LNCaP clone FGC (cell line): ENCODE data around the gene EFNA5.

Experiments used
- DNase-seq: peaks from one replicate; pipeline ENCODE4 v3.0.0-alpha.2; 2011; ENCODE audit warnings: low read depth
- H3K4me3 ChIP-seq: 2 replicates; pipeline ENCODE4 v1.5.1; 2011; ENCODE audit warnings: mild to moderate bottlenecking, low read depth, low read length, control low read depth
- TF ChIP-seq, protein P1 (sequence below): IDR thresholded peaks from 2 replicates; pipeline ENCODE4 v1.5.1; 2012; ENCODE audit warnings: mild to moderate bottlenecking; ENCODE audit not compliant: control insufficient read depth, insufficient read depth; ENCODE audit errors: extremely low read depth

EFNA5 gene

DNA sequence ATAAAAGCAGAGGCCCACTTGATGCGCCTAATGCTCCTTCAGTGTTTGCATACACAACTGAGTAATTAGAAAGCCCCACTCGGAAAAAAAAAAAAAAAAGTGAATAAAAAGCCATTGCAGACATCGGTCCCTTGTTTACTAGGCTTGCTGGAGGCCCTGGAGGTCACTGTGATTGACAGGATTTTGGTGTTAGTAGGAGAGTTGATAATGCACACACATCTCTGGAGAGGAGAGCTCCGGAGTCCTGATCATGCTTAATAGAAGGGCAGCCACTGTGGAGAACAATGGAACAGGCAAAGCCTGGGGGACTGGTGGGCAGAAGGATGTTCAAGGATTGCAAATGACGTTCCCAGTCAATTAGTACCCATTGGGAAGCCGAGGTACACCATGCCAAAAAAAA, 152.5 kb downstream of the EFNA5 start:
- H3K4me3 ChIP-seq, result no peak overlapping the region
- TF ChIP-seq, protein P1, sequence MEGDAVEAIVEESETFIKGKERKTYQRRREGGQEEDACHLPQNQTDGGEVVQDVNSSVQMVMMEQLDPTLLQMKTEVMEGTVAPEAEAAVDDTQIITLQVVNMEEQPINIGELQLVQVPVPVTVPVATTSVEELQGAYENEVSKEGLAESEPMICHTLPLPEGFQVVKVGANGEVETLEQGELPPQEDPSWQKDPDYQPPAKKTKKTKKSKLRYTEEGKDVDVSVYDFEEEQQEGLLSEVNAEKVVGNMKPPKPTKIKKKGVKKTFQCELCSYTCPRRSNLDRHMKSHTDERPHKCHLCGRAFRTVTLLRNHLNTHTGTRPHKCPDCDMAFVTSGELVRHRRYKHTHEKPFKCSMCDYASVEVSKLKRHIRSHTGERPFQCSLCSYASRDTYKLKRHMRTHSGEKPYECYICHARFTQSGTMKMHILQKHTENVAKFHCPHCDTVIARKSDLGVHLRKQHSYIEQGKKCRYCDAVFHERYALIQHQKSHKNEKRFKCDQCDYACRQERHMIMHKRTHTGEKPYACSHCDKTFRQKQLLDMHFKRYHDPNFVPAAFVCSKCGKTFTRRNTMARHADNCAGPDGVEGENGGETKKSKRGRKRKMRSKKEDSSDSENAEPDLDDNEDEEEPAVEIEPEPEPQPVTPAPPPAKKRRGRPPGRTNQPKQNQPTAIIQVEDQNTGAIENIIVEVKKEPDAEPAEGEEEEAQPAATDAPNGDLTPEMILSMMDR, result no peak

DNA sequence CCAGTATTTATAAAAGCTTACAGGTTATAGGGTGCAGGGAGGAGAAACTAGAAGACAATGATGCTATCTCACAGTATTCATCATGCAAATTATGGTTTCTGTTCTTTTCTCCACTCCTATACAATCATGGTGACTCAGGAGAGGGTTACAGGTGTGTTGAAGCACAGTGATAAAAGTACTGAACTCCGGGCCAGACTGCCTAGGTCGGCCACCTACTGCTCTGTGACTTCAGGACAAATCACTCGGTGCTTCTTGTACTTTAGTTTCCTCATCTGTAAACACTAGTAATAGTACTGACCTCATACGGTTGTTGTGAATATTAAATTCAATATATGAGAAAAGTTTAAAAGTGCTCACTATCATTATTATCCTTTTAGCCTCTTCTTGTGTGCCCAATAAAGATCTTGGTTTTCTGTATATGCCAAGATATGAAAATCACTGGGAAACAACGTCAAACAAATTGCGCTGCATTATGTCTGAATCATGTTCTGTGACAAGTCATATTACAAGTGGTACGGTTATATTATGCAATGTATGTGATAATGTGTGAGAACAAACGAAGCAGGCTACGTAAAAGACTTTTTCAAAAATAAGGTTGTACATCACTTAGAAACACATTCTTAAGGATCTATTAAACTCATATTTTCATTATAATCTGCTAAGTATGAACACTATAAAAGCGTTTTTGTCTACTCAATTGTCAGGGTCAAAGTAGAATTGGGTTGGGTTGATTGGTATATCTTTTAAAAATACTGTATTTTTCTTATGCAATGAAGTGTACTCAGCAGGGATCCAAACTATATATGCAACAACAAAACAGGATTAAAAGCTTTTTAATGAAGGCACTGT, 153.3 kb downstream of the EFNA5 start:
- no peak for DNase-seq
- TF ChIP-seq, protein P1, result no peak
- no peak overlapping the region for H3K4me3 ChIP-seq

More for the DNA sequence above, 152.5 kb downstream of the EFNA5 start:
- no peak for DNase-seq

DNA sequence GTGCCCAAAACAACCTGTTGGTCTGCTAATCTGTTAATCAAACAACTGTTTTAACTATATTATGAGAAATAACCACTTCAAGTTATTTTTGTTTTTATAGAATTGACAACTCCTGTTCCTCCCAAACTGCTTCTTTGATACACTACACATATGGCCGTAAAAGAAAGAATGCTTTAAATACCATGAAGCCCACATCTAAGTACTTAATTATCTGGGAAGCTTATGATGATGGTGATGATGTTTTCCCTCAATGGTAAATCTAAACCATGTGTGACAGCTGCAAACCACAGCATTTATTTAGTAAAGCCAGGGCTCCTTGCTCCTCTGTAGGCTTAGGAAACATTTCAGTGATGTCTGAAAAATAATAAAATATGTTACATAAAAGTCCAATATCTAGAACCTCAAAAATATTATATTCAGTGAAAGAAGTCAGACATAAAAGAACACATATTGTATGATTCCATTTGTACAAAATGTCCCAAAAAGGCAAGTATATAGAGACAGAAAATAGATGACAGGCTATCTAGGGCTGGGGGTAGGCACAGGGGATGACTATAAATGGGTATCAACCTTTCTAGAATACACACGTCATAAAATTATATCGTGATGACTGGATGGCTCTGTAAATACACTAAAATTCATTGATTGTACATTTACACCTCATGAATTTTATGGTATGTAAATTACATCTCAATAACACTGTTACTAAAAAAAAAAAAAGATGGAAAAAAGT, 154.1 kb downstream of the EFNA5 start:
- H3K4me3 ChIP-seq, result no peak overlapping the region
- TF ChIP-seq, protein P1, result no peak
- no peak for DNase-seq

DNA sequence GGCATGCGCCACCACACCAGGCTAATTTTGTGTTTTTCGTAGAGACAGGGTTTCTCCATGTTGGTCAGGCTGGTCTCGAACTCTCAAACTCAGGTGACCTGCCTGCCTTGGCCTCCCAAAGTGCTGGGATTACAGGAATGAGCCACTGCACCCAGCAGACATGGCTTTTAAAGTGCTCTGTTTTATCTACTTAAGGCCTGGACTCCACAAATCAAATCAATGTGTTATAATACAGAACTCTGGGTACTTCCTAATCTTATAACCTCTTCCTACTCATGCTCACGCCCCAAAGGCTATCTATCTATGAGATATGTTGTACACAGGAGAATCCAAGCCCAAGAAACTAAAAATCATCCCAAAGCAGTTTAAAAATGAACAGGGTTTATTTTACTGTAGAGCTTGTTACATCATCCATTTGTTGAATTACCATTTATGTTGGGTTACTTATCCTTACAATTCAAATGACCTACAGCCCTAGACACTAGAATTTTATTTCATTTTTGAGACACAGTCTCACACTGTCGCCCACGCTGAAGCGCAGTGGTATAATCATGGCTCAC, 155.1 kb downstream of the EFNA5 start:
- no peak overlapping the region for H3K4me3 ChIP-seq
- TF ChIP-seq, protein P1, result no peak
- DNase-seq, result no peak

DNA sequence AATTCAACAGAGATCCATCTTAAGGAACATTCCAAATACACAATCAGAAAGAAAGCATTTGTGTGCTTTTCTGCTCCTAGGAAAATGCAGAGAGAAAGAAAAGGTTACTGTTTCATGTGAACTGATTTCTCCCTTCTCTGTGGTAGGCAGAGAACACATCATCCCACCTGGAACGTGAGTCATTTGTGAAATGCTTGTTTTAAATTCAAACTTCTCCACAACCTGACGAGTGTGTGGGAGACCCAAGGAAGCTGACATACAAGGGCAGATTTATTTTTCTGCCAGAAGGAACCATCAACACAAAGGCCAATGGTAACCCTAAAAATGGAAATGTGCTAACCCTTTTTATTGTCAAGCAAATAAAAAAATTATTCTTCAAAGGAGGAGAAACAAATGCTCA, 156.4 kb downstream of the EFNA5 start:
- no peak for DNase-seq
- no peak overlapping the region for H3K4me3 ChIP-seq
- TF ChIP-seq, protein P1, result no peak

DNA sequence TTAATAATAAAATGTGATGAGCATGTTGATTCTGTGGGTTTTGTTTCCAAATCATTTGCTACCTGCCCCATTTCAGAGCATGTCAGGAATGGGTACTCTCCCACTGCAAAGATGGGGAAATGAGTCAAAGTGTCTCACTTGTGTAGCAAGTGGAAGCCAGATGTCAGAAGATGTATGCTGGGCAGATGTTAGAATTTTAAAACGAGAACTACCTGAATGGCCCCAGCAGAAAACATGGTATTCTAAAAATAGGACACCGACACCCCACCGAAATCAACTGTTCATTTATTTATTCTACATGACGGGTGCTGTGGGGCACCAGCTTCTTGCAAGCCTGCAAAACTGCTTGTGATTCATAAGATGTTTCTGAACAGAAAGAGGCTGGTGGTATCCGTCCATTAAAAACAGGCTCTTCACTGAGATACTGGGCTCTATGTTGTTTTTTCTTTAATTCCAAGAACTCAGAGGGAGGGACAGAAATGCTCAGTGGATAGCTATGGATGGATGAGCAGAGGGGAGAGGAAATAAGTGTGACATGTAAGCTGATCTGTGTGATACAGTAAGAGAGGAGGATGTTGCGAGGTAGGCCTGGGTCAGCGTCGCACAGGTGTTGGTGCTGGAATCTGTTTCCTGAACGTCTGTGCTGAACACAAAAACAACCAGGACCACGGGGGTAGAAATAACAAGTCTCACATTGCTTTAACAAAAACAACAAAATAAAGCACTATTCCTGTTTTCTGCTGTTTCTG, 157.2 kb downstream of the EFNA5 start:
- TF ChIP-seq, protein P1, result no peak
- DNase-seq, result no peak

More for the DNA sequence above, 157.2 kb downstream of the EFNA5 start:
- H3K4me3 ChIP-seq, result no peak overlapping the region
